CD4-positive, alpha-beta T cell (primary cell): ENCODE results near the gene CUL4B. TPM values are rescaled to one million over a fixed set of nuclear protein-coding genes. Genes with fewer than 3 reads are reported as not detected.

Experiments
- ATAC-seq: fragments of 200-7000 bp; cut with Tn5 transposase; one replicate; pipeline ENCODE4 v1.10.0; 2022; ENCODE audit warnings: mild to moderate bottlenecking; ENCODE audit not compliant: poor library complexity
- CTCF ChIA-PET: fragments of 350-600 bp; sonication (Branson Sonifier 250); formaldehyde crosslinking; loops from one replicate; lab custom pipeline; 2021; ENCODE audit warnings: antibody characterized with exemption, inconsistent platforms; lab: Charles Lee
- POLR2A ChIA-PET: fragments of 350-600 bp; sonication (Branson Sonifier 250); formaldehyde crosslinking; loops from one replicate; lab custom pipeline; 2021; ENCODE audit warnings: antibody characterized with exemption, inconsistent platforms; lab: Charles Lee
- DNase-seq, 14 experiments: peaks; one replicate each; pipeline ENCODE4 v3.0.0-alpha.2; 2013 to 2020; ENCODE audit warnings: mixed read lengths in 2 of 14
- H3K27ac ChIP-seq, 2 donors: one replicate each; pipeline versions ENCODE4 v1.5.1 to v1.7.0; 2013; ENCODE audit warnings: low read length in 2 of 2, low read depth in 1 of 2, mild to moderate bottlenecking in 1 of 2
- H3K27me3 ChIP-seq, 2 experiments: 1 replicate in 1 of 2; 2 replicates in 1 of 2; pipeline versions ENCODE4 v1.6.1 to v1.7.0; 2013; ENCODE audit warnings: low read length in 2 of 2, control low read depth in 1 of 2, mild to moderate bottlenecking in 1 of 2, moderate library complexity in 1 of 2; ENCODE audit not compliant: insufficient read depth in 2 of 2, control insufficient read depth in 1 of 2
- H3K36me3 ChIP-seq: one replicate; pipeline ENCODE4 v1.6.1; 2013; ENCODE audit warnings: low read length, control low read depth; ENCODE audit not compliant: insufficient read depth
- H3K4me1 ChIP-seq: one replicate; pipeline ENCODE4 v1.6.1; 2013; ENCODE audit warnings: low read length, control low read depth; ENCODE audit not compliant: insufficient read depth
- H3K4me3 ChIP-seq: one replicate; pipeline ENCODE4 v1.5.1; 2013; ENCODE audit warnings: mild to moderate bottlenecking, low read length, moderate library complexity
- H3K9me3 ChIP-seq, 2 experiments: 1 replicate in 1 of 2; 2 replicates in 1 of 2; pipeline versions ENCODE4 v1.6.1 to v1.7.0; 2013; ENCODE audit warnings: low read length in 2 of 2, mild to moderate bottlenecking in 2 of 2, control low read depth in 1 of 2, moderate library complexity in 1 of 2; ENCODE audit not compliant: control insufficient read depth in 1 of 2, insufficient read depth in 1 of 2
- H3K27ac Mint-ChIP-seq: one replicate; pipeline ENCODE4 v1.8.0; 2020; ENCODE audit warnings: mixed read lengths
- H3K27me3 Mint-ChIP-seq: one replicate; pipeline ENCODE4 v1.8.0; 2021; ENCODE audit warnings: mixed read lengths
- H3K36me3 Mint-ChIP-seq: one replicate; pipeline ENCODE4 v1.8.0; 2021; ENCODE audit warnings: low read depth, mixed read lengths
- H3K4me1 Mint-ChIP-seq: one replicate; pipeline ENCODE4 v1.8.0; 2021; ENCODE audit warnings: low read depth, mixed read lengths
- H3K4me3 Mint-ChIP-seq: one replicate; pipeline ENCODE4 v1.8.0; 2020; ENCODE audit warnings: mild to moderate bottlenecking, mixed read lengths
- H3K9me3 Mint-ChIP-seq: one replicate; pipeline ENCODE4 v1.8.0; 2020; ENCODE audit warnings: mixed read lengths
- CTCF ChIP-seq: fragments of 200-600 bp; IDR thresholded peaks from one replicate; pipeline ENCODE4 v1.8.0; 2022; ENCODE audit warnings: antibody characterized with exemption, mild to moderate bottlenecking
- intact Hi-C, 2 experiments: fragments of 100-400 bp; cut with DNase I in 1 of 2; cut with micrococcal nuclease in 1 of 2; formaldehyde crosslinking; loops; one replicate each; pipeline versions ENCODE4 v1.15.1 to v1.9.0; 2023 to 2025; cut with DNase I, micrococcal nuclease
- total RNA-seq, 174 experiments: library from RNA in 2 of 174; stranded (reverse) in 2 of 174; gene quantifications; one replicate each; pipeline ENCODE4 v1.2.3 and lab custom pipeline; 2021 to 2026

CUL4B gene
- total RNA-seq, 2 experiments from 2014 or later, result 32.1 to 34.1 TPM

DNA sequence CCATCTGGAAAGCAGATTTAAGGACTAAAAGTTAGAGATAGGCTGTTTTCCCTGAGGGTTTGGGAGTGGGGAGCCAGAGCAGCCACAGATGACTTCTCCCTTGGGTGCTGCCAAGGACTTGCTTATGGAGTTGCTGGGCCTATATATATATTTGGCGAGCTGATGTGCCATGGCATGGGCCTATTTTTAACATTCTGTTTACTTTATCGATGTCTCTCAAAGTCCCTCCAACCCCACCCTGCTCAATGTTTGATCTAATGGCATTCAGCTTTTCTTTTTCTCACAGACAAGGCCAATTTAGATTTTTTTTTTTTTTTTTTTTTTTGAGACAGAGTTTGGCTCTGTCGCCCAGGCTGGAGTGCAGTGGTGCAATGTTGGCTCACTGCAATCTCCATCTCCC lies 6.1 kb upstream of the CUL4B start:
- H3K27ac ChIP-seq, result no peak overlapping the region
- H3K4me3 ChIP-seq, result no peak overlapping the region
- intact Hi-C loops, result no loop called here
- no peaks in the 10 kb centered on the region for H3K27me3 ChIP-seq
- Mint-ChIP-seq H3K4me1 (peaks cover 19% of the 10 kb centered on the region), H3K27me3 (no peaks in the 10 kb centered on the region), H3K27ac (no peak overlapping the region), H3K9me3 (no peaks in the 10 kb centered on the region), H3K4me3 (no peak overlapping the region), H3K36me3 (no peaks in the 10 kb centered on the region)
- peaks cover 2% of the 10 kb centered on the region for H3K4me1 ChIP-seq
- ATAC-seq, result no peak
- H3K9me3 ChIP-seq, result no peaks in the 10 kb centered on the region
- TF ChIP-seq CTCF, result no peak
- ChIA-PET POLR2A (interaction anchor here (0.6 kb wide), 1 partner anchor 202 kb away, joined by 4 read pairs; no protein-coding TSS in a partner anchor), CTCF (interaction anchor here (0.7 kb wide), 1 partner anchor 97 kb away, joined by 5 read pairs; no protein-coding TSS in a partner anchor)
- H3K36me3 ChIP-seq, result no peaks in the 10 kb centered on the region
- DNase-seq, result no peak

- peaks cover 4% of the 10 kb centered on the region for H3K4me1 ChIP-seq
- ChIA-PET POLR2A (no interaction called here), CTCF (no interaction called here)
- H3K9me3 Mint-ChIP-seq, result no peaks in the 10 kb centered on the region
- no peak overlapping the region for H3K27ac Mint-ChIP-seq
- H3K9me3 ChIP-seq, result no peaks in the 10 kb centered on the region
- H3K4me3 Mint-ChIP-seq, result no peak overlapping the region
- peaks cover 12% of the 10 kb centered on the region for H3K36me3 Mint-ChIP-seq
- no peaks in the 10 kb centered on the region for H3K36me3 ChIP-seq
- ATAC-seq (no peak), DNase-seq (peak in 1 of 14 experiments; percentile 5)
- H3K4me1 Mint-ChIP-seq, result peaks cover 14% of the 10 kb centered on the region
- H3K27me3 ChIP-seq, result no peaks in the 10 kb centered on the region
- no peak overlapping the region for H3K4me3 ChIP-seq
- intact Hi-C loops, result loop anchor here (5.0 kb wide), 1 partner anchor 68 kb away; no protein-coding TSS in a partner anchor
- TF ChIP-seq CTCF, result no peak
- no peaks in the 10 kb centered on the region for H3K27me3 Mint-ChIP-seq
- H3K27ac ChIP-seq, result no peak overlapping the region
Observed at GRCh38 chrX:120564925-120565324, 4.2 kb upstream of the CUL4B start.

DNA sequence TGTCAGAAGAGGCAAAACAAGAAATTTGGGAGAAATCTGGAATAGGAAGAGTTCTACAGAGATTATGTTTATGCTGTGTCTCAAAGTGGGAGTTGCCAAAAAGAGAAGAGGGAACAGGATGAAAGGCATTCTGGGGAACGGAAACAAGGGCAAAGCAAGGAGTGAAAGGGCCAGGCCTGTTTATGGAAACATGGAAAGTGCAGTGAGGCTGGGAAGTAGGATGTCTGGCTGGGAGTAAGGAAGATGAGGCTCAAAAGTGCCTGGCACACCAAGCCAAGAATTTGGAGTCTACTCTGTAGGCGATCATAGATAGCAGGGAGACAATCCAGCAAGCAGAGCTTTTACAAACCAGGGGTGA lies 1.8 kb upstream of the CUL4B start:
- Histone ChIP-seq H3K36me3 (peaks cover 2% of the 10 kb centered on the region), H3K27me3 (no peaks in the 10 kb centered on the region), H3K4me3 (no peak overlapping the region), H3K9me3 (no peaks in the 10 kb centered on the region), H3K4me1 (peaks cover 6% of the 10 kb centered on the region), H3K27ac (no peak overlapping the region)
- intact Hi-C loops, result loop anchor here (2.0 to 5.0 kb wide), 2 partner anchors 40 to 65 kb away; no protein-coding TSS in a partner anchor
- peak overlapping the region; percentile 90 for H3K27ac Mint-ChIP-seq
- H3K4me1 Mint-ChIP-seq, result peaks cover 23% of the 10 kb centered on the region
- TF ChIP-seq CTCF, result no peak
- ChIA-PET POLR2A (interaction anchor here (2.6 to 5.9 kb wide), 2 partner anchors 41 to 68 kb away, joined by 31 to 199 read pairs; partner anchors contain the start of genes C1GALT1C1 and MCTS1), CTCF (no interaction called here)
- no peaks in the 10 kb centered on the region for H3K27me3 Mint-ChIP-seq
- H3K4me3 Mint-ChIP-seq, result peak overlapping the region; percentile 65
- peaks cover 26% of the 10 kb centered on the region for H3K36me3 Mint-ChIP-seq
- H3K9me3 Mint-ChIP-seq, result no peaks in the 10 kb centered on the region
- no peak for ATAC-seq
- DNase-seq, result no peak
